ENCODE measurements around the gene XAGE2.

DNA sequence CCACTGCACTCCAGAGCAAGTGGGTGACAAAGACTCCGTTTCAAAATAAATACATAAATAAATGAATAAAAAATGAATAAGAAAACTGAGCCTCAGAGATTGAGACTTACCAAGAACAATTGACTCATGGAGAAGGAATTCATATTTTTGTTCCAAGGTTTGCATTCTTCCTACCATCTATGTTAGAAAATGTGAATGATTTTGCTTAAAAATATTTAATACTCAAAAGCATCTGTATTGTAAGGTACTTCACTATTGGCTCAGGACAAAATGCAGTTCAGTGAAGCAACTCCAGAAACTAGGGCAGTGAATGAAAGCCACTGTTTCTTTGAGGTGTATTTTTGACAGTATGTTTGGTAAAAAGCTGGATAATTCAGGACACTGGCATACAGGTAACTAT lies 54.1 kb downstream of the XAGE2 start:
- TF ChIP-seq, protein P1, sequence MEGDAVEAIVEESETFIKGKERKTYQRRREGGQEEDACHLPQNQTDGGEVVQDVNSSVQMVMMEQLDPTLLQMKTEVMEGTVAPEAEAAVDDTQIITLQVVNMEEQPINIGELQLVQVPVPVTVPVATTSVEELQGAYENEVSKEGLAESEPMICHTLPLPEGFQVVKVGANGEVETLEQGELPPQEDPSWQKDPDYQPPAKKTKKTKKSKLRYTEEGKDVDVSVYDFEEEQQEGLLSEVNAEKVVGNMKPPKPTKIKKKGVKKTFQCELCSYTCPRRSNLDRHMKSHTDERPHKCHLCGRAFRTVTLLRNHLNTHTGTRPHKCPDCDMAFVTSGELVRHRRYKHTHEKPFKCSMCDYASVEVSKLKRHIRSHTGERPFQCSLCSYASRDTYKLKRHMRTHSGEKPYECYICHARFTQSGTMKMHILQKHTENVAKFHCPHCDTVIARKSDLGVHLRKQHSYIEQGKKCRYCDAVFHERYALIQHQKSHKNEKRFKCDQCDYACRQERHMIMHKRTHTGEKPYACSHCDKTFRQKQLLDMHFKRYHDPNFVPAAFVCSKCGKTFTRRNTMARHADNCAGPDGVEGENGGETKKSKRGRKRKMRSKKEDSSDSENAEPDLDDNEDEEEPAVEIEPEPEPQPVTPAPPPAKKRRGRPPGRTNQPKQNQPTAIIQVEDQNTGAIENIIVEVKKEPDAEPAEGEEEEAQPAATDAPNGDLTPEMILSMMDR (IDR thresholded peaks at IDR 0.05; ENCODE audit: low read depth, low read length) = no peak
- no peak for TF ChIP-seq POLR2A (IDR thresholded peaks at IDR 0.05; ENCODE audit: extremely low read depth, insufficient read length)
